Body of pancreas (tissue), 4 donors: ENCODE results near the gene UBE2E1. TPM values are rescaled to one million over a fixed set of nuclear protein-coding genes. Genes with fewer than 3 reads are reported as not detected.

Experiments used
- ATAC-seq: fragments of 150-250 bp; one replicate; pipeline ENCODE4 v1.9.1; 2016
- DNase-seq, 4 donors: peaks; one replicate each; pipeline ENCODE4 v3.0.0-alpha.2; 2019
- H3K27ac ChIP-seq, 4 donors: fragments of 200-600 bp; sonication (generic); 1 replicate in 3 of 4; 2 replicates in 1 of 4; pipeline versions ENCODE4 v1.5.1 to v1.6.1; 2016 to 2019; ENCODE audit warnings: mild to moderate bottlenecking in 1 of 4, mixed read lengths in 1 of 4, moderate library complexity in 1 of 4
- H3K27me3 ChIP-seq, 2 donors: fragments of 200-600 bp; sonication (generic); one replicate each; pipeline ENCODE4 v1.6.0; 2016; ENCODE audit warnings: mild to moderate bottlenecking in 1 of 2
- H3K36me3 ChIP-seq, 2 donors: fragments of 200-600 bp; sonication (generic); replicated peaks in 1 of 2; 2 replicates each; pipeline ENCODE4 v1.5.1; 2016; ENCODE audit warnings: low read depth in 2 of 2; ENCODE audit not compliant: insufficient read depth in 1 of 2
- H3K4me1 ChIP-seq: fragments of 200-600 bp; sonication (generic); one replicate; pipeline ENCODE4 v1.6.0; 2016
- H3K4me3 ChIP-seq, 2 donors: fragments of 200-600 bp; sonication (generic); 1 replicate in 1 of 2; 2 replicates in 1 of 2; pipeline ENCODE4 v1.5.1; 2016 to 2019
- H3K9me3 ChIP-seq, 3 donors: fragments of 200-600 bp; sonication (generic); 1 replicate in 2 of 3; 2 replicates in 1 of 3; pipeline ENCODE4 v1.5.1; 2016
- POLR2A ChIP-seq, 3 donors: fragments of 450-650 bp; IDR thresholded peaks; one replicate each; pipeline ENCODE4 v1.6.1; 2016; ENCODE audit warnings: antibody characterized with exemption in 3 of 3, mild to moderate bottlenecking in 2 of 3
- WGBS, 2 donors: methylation state at CpG; one replicate each; pipeline ENCODE4 v1.1.5; 2017; 5-methylcytosine and 5-hydroxymethylcytosine counted together
- intact Hi-C: fragments of 100-400 bp; cut with DNase I; formaldehyde crosslinking; loops from one replicate; pipeline ENCODE4 v1.15.1; 2023
- total RNA-seq, 2 donors: library from RNA; depleted of rRNA; stranded (reverse); fragments of >200 nt; gene quantifications; one replicate each; pipeline ENCODE4 v1.1.0, GENCODE V29; 2016
- TF ChIP-seq, protein P1 (sequence below), 7 experiments: fragments of 450-650 bp in 4 of 7; fragments of 200-600 bp in 3 of 7; sonication (generic) in 3 of 7; IDR thresholded peaks; one replicate each; pipeline ENCODE4 v1.5.1; 2016 to 2019; ENCODE audit warnings: antibody characterized with exemption in 7 of 7

The UBE2E1 gene
- total RNA-seq, 2 donors from 2014 or later: 21.1 to 30.9 TPM

DNA sequence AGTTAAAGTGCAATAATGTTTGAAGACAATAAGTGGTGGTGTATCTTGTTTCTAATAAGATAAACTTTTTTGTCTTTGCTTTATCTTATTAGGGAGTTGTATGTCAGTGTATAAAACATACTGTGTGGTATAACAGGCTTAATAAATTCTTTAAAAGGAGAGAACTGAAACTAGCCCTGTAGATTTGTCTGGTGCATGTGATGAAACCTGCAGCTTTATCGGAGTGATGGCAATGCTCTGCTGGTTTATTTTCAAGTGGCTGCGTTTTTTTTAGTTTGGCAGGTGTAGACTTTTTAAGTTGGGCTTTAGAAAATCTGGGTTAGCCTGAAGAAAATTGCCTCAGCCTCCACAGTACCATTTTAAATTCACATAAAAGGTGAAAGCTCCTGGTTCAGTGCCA lies 113.9 kb downstream of the UBE2E1 start:
- ATAC-seq: no peak
- Histone ChIP-seq H3K9me3 (no peaks in the 10 kb centered on the region), H3K4me3 (no peak overlapping the region), H3K27me3 (no peaks in the 10 kb centered on the region), H3K27ac (no peak overlapping the region), H3K4me1 (peaks cover 33% of the 10 kb centered on the region), H3K36me3 (peaks cover 0 to 11% of the 10 kb centered on the region in 2 donors)
- no peak for DNase-seq
- intact Hi-C loops: no loop called here
- WGBS, 2 donors: 62 to 82% methylated on average over 2 of the region's 2 CpGs
- TF ChIP-seq, protein P1, sequence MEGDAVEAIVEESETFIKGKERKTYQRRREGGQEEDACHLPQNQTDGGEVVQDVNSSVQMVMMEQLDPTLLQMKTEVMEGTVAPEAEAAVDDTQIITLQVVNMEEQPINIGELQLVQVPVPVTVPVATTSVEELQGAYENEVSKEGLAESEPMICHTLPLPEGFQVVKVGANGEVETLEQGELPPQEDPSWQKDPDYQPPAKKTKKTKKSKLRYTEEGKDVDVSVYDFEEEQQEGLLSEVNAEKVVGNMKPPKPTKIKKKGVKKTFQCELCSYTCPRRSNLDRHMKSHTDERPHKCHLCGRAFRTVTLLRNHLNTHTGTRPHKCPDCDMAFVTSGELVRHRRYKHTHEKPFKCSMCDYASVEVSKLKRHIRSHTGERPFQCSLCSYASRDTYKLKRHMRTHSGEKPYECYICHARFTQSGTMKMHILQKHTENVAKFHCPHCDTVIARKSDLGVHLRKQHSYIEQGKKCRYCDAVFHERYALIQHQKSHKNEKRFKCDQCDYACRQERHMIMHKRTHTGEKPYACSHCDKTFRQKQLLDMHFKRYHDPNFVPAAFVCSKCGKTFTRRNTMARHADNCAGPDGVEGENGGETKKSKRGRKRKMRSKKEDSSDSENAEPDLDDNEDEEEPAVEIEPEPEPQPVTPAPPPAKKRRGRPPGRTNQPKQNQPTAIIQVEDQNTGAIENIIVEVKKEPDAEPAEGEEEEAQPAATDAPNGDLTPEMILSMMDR (IDR thresholded peaks at IDR 0.05): no peak
- TF ChIP-seq POLR2A (IDR thresholded peaks at IDR 0.05): no peak

GRCh38 chr3:23920151-23920655 lies 114.4 kb downstream of the UBE2E1 start:
- Histone ChIP-seq H3K4me3 (no peak overlapping the region), H3K4me1 (peaks cover 30% of the 10 kb centered on the region), H3K27ac (no peak overlapping the region), H3K36me3 (peaks cover 0 to 11% of the 10 kb centered on the region in 2 donors), H3K27me3 (no peaks in the 10 kb centered on the region), H3K9me3 (no peaks in the 10 kb centered on the region)
- ATAC-seq: no peak
- peak in 1 of 3 donors; percentile 22 for TF ChIP-seq POLR2A (IDR thresholded peaks at IDR 0.05)
- TF ChIP-seq, protein P1 (IDR thresholded peaks at IDR 0.05): no peak
- WGBS, 2 donors: 82 to 85% methylated on average over 5 of the region's 5 CpGs
- DNase-seq: no peak
- intact Hi-C loops: no loop called here

DNA sequence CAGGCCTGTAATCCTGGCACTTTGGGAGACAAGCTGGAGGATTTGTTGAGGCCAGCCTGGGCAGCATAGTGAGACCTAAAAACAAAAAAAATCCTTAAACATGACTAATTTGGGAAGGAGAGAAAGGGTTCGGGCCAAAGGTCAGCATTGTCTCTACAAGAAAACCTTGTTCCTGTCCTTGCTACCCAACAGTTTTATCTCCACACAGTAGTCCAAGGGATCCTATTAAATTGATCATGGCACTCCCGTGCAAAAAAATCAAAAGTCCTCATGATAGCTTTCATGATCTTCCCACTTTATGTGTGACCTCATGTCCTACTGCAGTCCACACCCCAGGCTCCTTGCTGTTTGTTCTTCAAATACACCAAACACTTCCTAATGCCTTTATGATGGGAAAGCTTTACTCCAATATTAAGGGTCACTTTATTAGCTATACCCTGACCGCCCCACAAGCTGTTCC lies 115.3 kb downstream of the UBE2E1 start:
- DNase-seq (no peak), ATAC-seq (no peak)
- H3K4me1 ChIP-seq: peaks cover 21% of the 10 kb centered on the region
- H3K9me3 ChIP-seq: no peaks in the 10 kb centered on the region
- 80 to 89% methylated on average over 3 of the region's 3 CpGs for WGBS, 2 donors
- no peak overlapping the region for H3K27ac ChIP-seq
- H3K36me3 ChIP-seq: peaks cover 0 to 11% of the 10 kb centered on the region in 2 donors
- H3K27me3 ChIP-seq: no peaks in the 10 kb centered on the region
- intact Hi-C loops: no loop called here
- no peak for TF ChIP-seq POLR2A (IDR thresholded peaks at IDR 0.05)
- TF ChIP-seq, protein P1 (IDR thresholded peaks at IDR 0.05): no peak
- no peak overlapping the region for H3K4me3 ChIP-seq

DNA sequence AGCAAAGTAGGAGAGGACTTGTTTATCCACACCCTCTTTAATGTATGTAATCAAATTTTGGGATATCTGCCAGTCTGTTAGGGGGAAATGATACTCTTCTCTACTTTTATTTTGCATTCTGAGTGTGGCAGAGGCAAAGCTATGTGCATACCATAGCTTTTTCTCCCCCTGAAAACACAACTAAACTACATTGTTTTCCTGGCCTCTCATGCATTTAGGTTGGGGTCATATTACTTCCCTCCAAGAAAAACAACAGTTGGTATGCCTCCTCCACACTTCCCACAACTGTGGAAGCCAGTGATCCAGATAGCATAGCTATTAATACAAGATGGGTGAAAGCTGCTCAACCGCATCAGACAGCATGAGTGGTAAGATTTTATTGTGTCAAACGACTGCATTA lies 118.0 kb downstream of the UBE2E1 start:
- no peak for DNase-seq

More for the DNA sequence above, 118.0 kb downstream of the UBE2E1 start:
- Histone ChIP-seq H3K27me3 (no peaks in the 10 kb centered on the region), H3K27ac (no peak overlapping the region), H3K36me3 (peaks cover 0 to 11% of the 10 kb centered on the region in 2 donors), H3K4me1 (peaks cover 11% of the 10 kb centered on the region), H3K4me3 (no peak overlapping the region), H3K9me3 (no peaks in the 10 kb centered on the region)
- no peak for TF ChIP-seq POLR2A (IDR thresholded peaks at IDR 0.05)
- TF ChIP-seq, protein P1 (IDR thresholded peaks at IDR 0.05): no peak
- ATAC-seq: no peak
- intact Hi-C loops: no loop called here
- 76 to 78% methylated on average over 2 of the region's 2 CpGs for WGBS, 2 donors
